ENCODE measurements around the gene NCOA3.

- TF ChIP-seq CTCF (IDR thresholded peaks at IDR 0.05) (no peak), POLR2A (IDR thresholded peaks at IDR 0.05) (no peak)
Measured at GRCh38 chr20:47647994-47648393, 146.3 kb downstream of the NCOA3 start.
